ENCODE data around the gene DCLRE1A.

DCLRE1A gene

DNA sequence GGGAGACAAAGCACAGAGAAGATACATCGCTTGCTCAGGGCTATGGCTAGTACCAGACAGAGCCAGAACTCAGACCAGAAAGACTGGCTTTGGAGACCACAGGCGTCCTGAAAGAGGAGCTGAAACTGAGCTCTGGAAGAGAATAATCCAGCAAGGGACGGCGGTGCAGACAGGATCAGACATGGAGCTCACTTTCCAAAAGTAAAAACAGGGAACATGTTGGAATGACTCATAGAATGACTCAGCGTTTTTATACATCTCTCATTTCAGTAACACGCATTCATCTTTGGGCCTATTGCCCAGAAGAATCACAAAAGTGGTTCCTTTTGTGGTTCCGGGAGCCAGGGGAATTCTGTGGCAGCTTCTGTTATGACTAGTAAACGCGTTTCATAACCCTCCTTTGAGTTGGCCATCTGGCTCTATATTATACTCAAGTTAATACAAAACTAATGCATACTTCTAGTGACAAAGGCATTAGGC, 65.2 kb downstream of the DCLRE1A start:
- no peak for DNase-seq (ENCODE audit: low read depth in 2 of 2)
